SJCRH30 (cell line): ENCODE measurements around the gene PTPN14. TPM values are rescaled to one million over a fixed set of nuclear protein-coding genes. Genes with fewer than 3 reads are reported as not detected.
"Not testable (repeated sequence)": the region's sequence is repeated elsewhere in the genome, so short reads cannot be mapped to it uniquely, and the experiment has no call there.

Source experiments
- DNase-seq, 2 experiments: peaks; one replicate each; pipeline ENCODE4 v3.0.0-alpha.2; 2015 to 2020
- H3K27ac ChIP-seq: fragments of 250-450 bp; sonication (Bioruptor Pico); 2 replicates; pipeline ENCODE4 v1.5.1; 2020; ENCODE audit warnings: mild to moderate bottlenecking, moderate library complexity
- H3K27me3 ChIP-seq: fragments of 250-450 bp; sonication (Bioruptor Pico); 2 replicates; pipeline ENCODE4 v1.5.1; 2020; ENCODE audit warnings: mild to moderate bottlenecking, moderate library complexity
- H3K36me3 ChIP-seq: fragments of 250-450 bp; sonication (Bioruptor Pico); 2 replicates; pipeline ENCODE4 v1.5.1; 2020; ENCODE audit warnings: mild to moderate bottlenecking, moderate library complexity
- H3K4me1 ChIP-seq: fragments of 250-450 bp; sonication (Bioruptor Pico); 2 replicates; pipeline ENCODE4 v1.5.1; 2020; ENCODE audit warnings: mild to moderate bottlenecking, moderate library complexity
- H3K4me3 ChIP-seq: fragments of 250-450 bp; sonication (Bioruptor Pico); 2 replicates; pipeline ENCODE4 v1.5.1; 2020; ENCODE audit warnings: mild to moderate bottlenecking, moderate library complexity
- H3K9me3 ChIP-seq: fragments of 250-450 bp; sonication (Bioruptor Pico); replicated peaks from 2 replicates; pipeline ENCODE4 v1.5.1; 2020; ENCODE audit warnings: mild to moderate bottlenecking, moderate library complexity
- total RNA-seq: library from RNA; depleted of rRNA; stranded (reverse); fragments of >200 nt; shearing (Covaris generic); gene quantifications from 2 replicates; pipeline ENCODE4 v1.2.3, GENCODE V29; 2014

Gene PTPN14
- total RNA-seq, 1 experiment from 2014 or later: 24.3 TPM

DNA sequence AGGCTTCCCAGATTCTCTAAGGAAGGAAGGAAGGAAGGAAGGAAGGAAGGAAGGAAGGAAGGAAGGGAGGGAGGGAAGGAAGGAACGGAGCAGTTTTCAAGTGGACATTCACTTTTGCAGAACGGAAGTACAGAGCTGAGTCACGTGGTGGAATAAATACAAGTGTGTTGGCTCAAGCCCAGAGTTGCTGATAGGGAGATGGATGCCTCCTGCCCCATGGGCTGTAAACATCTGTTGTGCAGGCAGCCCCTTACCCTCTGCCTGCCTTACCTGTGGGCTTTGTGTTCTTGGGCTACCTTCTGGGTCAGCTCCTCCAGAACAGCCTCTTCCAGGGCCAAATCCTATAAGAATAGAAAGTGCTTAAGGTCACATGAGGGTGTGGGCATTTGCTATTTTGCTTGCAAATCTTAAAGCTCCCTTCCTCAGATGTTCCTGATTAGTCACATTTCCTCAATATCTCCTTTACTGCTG is 148.8 kb downstream of the PTPN14 start:
- H3K27me3 ChIP-seq: no peaks in the 10 kb centered on the region
- H3K9me3 ChIP-seq: no peaks in the 10 kb centered on the region
- no peak for DNase-seq
- peaks cover 22% of the 10 kb centered on the region for H3K36me3 ChIP-seq
- H3K4me3 ChIP-seq: no peak overlapping the region
- no peak overlapping the region for H3K27ac ChIP-seq
- H3K4me1 ChIP-seq: no peaks in the 10 kb centered on the region

DNA sequence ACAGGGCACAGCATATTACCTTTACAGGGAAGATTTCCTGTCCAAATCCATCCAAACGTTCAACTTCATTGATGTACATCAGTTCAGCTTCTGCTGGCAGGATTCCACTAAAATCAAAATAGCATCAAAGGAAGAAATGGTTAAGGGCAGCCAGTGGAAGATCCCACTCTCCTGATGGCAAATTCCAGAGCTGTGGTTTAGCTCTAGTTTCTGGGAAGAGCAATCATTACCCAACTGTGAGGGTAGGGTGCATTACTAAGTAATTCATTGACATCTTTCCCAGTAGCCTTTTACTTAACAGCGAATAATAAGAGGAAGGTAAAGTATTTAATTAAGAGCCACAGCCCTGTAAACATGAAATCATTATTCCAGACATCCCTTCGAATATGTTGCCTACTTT is 149.7 kb downstream of the PTPN14 start:
- Histone ChIP-seq H3K4me1 (no peaks in the 10 kb centered on the region), H3K27me3 (no peaks in the 10 kb centered on the region), H3K27ac (no peak overlapping the region), H3K36me3 (peaks cover 29% of the 10 kb centered on the region), H3K4me3 (no peak overlapping the region), H3K9me3 (no peaks in the 10 kb centered on the region)
- no peak for DNase-seq

DNA sequence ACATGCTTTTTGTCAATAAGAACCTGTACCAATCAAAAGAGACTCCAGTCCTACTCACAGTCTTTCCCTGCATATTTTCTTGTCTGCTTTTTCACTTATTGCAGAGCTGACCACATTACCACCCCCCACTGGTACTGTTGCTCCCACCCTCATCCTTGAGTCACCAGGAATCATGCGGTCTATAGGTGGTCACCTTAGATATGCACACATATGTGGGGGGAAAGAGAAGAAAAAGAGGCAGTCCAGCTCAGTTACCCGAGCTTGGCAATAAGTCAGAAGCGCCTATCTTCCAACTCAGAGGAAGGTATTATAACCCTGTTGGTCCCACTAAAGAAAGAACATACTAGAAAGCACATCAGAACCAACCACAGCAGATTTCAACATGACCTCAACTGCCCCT is 151.3 kb downstream of the PTPN14 start:
- H3K4me1 ChIP-seq: no peaks in the 10 kb centered on the region
- no peak overlapping the region for H3K27ac ChIP-seq
- H3K27me3 ChIP-seq: no peaks in the 10 kb centered on the region
- H3K4me3 ChIP-seq: no peak overlapping the region
- H3K36me3 ChIP-seq: peaks cover 33% of the 10 kb centered on the region
- DNase-seq: no peak
- H3K9me3 ChIP-seq: no peaks in the 10 kb centered on the region

DNA sequence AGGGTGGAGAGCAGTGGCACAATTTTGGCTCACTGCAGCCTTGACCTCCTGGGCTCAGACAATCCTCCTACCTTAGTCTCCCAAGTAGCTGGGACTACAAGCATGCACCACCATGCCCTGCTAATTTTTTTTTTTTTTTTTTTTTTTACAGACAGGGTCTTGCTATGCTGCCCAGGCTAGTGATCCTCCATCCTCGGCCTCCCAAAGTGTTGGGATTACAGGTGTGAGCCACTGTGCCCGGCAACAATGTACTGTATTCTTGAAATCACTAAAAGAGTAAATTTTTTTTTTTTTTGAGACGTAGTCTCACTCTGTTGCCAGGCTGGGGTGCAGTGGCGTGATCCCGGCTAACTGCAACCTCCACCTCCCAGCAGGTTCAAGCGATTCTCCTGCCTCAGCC is 152.9 kb downstream of the PTPN14 start:
- H3K9me3 ChIP-seq: no peaks in the 10 kb centered on the region
- no peaks in the 10 kb centered on the region for H3K27me3 ChIP-seq
- H3K27ac ChIP-seq: no peak overlapping the region
- H3K36me3 ChIP-seq: peaks cover 45% of the 10 kb centered on the region
- H3K4me1 ChIP-seq: no peaks in the 10 kb centered on the region
- no peak overlapping the region for H3K4me3 ChIP-seq
- no peak for DNase-seq

DNA sequence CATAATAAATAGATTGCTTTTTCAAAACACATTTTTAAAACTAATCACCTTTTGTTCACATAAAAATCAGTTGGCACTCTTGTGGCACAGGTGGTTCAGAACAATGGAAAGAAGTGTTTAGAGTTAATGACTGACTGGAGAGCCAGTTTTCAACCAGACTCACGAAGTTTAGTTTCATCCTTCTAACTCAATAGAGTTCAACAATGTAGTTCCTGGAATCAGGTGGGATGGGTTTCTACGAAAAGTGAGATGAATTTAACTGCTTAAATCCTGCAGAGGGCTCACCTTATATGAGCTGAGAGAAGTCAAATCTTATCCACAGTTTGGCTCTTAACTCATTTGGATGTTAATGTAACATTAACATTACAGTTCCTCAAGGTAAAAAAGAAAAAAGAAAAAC is 153.9 kb downstream of the PTPN14 start:
- Histone ChIP-seq H3K27me3 (no peaks in the 10 kb centered on the region), H3K9me3 (no peaks in the 10 kb centered on the region), H3K36me3 (peaks cover 42% of the 10 kb centered on the region), H3K4me1 (no peaks in the 10 kb centered on the region), H3K4me3 (no peak overlapping the region), H3K27ac (no peak overlapping the region)
- no peak for DNase-seq

DNA sequence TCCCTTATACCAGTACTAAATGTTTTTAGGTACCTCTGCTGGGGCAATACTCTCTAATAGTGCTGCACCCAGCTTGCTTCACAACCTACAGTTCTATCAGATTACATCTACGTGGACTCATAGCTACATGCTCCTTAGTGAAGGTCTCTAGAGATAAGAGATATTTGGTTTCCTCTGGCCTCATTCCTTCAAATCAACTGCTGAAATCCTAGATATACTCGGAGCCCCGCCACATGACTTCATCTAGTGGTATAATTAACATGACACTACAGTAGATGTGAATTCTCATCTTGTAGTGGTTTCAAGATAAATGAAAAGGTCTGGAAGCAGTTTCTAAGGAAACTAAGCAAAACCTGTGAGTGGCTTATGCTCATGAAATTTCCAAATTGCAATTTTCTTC is 155.1 kb downstream of the PTPN14 start:
- Histone ChIP-seq H3K4me1 (no peaks in the 10 kb centered on the region), H3K9me3 (no peaks in the 10 kb centered on the region), H3K27ac (no peak overlapping the region), H3K27me3 (no peaks in the 10 kb centered on the region), H3K36me3 (peaks cover 37% of the 10 kb centered on the region), H3K4me3 (no peak overlapping the region)
- DNase-seq: no peak

DNA sequence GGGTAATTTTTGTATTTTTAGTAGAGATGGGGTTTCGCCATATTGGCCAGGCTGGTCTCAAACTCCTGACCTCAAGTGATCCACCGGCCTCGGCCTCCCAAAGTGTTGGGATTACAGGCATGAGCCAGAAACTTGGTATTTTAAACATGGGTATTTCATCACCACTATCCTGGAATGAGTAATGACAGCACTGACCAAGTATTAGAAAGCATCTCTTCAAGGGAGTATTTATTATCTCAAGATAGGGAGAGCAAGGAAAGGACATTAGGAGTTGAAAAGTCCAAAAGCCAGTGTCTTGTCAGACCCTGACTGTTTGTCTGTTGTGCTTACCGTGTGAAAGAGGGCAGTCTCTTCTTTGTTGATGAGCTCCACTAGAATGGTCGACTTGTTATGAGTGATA is 156.8 kb downstream of the PTPN14 start:
- not testable (repeated sequence) for H3K4me3 ChIP-seq, H3K27ac ChIP-seq, H3K4me1 ChIP-seq, H3K9me3 ChIP-seq, H3K27me3 ChIP-seq, DNase-seq
- H3K36me3 ChIP-seq: peaks cover 27% of the 10 kb centered on the region

DNA sequence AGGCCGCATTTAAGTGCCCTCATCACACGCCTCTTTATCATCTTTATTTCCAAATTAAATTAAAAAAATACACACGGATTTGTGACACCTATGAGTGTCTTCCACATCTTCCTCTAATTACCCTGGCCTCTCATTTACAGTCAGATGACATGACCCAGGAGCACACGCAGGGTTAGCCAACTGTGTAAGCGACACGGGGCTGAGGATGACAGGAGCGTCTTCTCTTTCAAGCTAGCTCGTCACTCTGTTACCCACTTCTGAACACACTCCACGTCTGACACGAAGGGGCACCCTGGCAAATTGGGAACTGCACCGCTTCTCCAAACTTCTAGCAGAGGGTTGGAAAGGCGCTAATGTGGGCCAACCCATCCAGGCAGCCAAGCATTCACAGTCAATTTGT is 158.3 kb downstream of the PTPN14 start:
- no peaks in the 10 kb centered on the region for H3K27me3 ChIP-seq
- H3K9me3 ChIP-seq: no peaks in the 10 kb centered on the region
- H3K4me1 ChIP-seq: no peaks in the 10 kb centered on the region
- no peak overlapping the region for H3K4me3 ChIP-seq
- H3K36me3 ChIP-seq: peaks cover 25% of the 10 kb centered on the region
- H3K27ac ChIP-seq: no peak overlapping the region
- no peak for DNase-seq

DNA sequence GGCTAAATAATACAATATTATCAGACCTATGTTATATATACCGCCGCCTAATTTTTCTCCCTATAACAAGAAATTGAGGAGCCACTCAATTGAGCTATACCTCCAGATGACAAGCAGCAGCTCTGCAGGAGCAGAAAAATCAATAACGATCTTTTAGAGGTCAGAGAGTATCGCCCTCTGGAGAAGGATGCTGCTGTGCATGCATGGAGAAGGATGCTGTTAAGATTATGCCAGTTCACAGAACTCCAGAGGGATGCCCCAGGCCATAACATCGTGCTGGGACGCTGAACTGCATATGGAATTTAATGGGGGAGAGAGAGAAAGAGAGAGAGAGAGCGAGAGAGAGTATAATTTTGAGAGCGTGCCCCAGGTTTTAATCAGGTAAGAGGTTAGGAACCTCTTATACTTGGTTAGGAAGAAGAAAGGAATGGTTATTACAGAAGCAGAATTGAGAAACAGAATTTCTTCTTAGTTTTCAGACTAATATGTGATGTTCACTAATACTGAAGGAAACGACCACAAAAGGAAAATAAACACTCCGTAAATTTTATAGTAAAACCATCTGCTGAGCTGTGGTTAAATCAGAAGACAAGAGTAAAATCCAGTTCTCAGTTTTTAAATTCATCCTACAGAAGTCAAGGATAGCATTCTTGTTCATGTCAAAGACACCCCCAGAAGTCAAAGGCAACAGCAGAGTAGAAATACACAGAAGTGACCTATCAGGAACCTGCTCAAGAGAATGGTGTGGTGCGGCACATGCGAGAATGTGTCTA is 159.3 kb downstream of the PTPN14 start:
- no peaks in the 10 kb centered on the region for H3K4me1 ChIP-seq
- H3K4me3 ChIP-seq: no peak overlapping the region
- H3K9me3 ChIP-seq: no peaks in the 10 kb centered on the region
- H3K36me3 ChIP-seq: peaks cover 21% of the 10 kb centered on the region
- DNase-seq: no peak
- no peak overlapping the region for H3K27ac ChIP-seq
- H3K27me3 ChIP-seq: no peaks in the 10 kb centered on the region

DNA sequence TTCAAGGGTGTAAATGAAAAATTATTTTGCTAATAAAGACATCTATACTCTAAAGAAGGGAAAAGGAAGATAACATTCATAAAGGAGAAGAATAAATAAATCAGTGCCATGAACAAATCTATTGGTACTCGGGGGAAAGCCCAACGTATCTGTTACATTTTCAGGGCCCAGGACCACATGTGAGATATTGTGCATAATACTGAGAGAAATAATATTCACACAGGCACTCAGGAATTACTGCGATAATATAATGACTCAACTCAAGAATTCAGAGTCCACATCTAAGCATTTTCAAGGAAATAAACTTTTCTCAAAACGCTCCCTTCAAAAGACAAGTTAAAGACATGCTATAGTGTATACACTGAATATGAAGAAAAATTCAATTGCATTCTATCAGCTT is 161.7 kb downstream of the PTPN14 start:
- Histone ChIP-seq H3K9me3 (no peaks in the 10 kb centered on the region), H3K27ac (no peak overlapping the region), H3K4me1 (no peaks in the 10 kb centered on the region), H3K4me3 (no peak overlapping the region), H3K36me3 (peaks cover 8% of the 10 kb centered on the region), H3K27me3 (no peaks in the 10 kb centered on the region)
- no peak for DNase-seq

DNA sequence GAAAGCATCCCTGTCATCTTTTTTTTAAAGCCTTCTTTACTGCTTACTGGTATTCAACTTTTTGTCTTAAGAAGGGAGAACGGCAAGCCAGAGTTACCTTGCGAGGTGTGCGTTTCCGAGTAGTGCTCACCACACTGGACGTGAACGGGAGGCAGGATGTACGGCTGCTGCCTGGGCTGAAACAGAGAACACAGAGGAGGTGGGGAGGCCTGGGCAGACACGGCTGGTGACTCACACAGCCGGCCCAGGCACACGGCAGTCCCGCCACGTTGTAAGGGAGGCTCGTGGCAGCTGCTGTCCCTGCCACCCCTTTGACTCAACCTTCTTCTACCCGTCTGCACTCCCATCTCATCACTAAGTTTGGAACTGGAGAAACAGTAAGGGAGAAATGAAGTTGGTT is 164.7 kb downstream of the PTPN14 start:
- Histone ChIP-seq H3K9me3 (no peaks in the 10 kb centered on the region), H3K4me3 (no peak overlapping the region), H3K27ac (no peak overlapping the region), H3K4me1 (no peaks in the 10 kb centered on the region), H3K27me3 (no peaks in the 10 kb centered on the region), H3K36me3 (peaks cover 23% of the 10 kb centered on the region)
- no peak for DNase-seq

DNA sequence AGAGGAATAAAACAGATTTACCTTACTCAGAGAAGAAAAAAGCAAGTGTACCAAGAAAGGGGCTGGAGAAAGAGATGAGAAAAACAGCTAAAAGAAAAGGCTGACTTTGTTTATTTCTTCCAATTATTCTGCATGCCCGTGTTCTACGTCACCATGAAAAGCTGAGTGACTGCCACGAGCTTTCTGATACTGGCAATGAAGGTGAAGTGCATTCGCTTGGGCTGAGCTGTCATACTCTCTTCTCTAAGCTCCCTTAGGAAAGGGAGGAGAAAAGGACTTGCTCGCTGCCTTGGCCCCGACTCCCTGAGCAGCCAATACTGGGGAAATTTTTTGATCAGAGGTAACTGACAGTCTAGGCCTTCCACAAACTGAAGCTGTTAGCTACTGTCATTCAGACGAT is 165.1 kb downstream of the PTPN14 start:
- no peaks in the 10 kb centered on the region for H3K27me3 ChIP-seq
- no peak for DNase-seq
- peaks cover 23% of the 10 kb centered on the region for H3K36me3 ChIP-seq
- H3K9me3 ChIP-seq: no peaks in the 10 kb centered on the region
- H3K4me1 ChIP-seq: no peaks in the 10 kb centered on the region
- no peak overlapping the region for H3K27ac ChIP-seq
- H3K4me3 ChIP-seq: no peak overlapping the region

DNA sequence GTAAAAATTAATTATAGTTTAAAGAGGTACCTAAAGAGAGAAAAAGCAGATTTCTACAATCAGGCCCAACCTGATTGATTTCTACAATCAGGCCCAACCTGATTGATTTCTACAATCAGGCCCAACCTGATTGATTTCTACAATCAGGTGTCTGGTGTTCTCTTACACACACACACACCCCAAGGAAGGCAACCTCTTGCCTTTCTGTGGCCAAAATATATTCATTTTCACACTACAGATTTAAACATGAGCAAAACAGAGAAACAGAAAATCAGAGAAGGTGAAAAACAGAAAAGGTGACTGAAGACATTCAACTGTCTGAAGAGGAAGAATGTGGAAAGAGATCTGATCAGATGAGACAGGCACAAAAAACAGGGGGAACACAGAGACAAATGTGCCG is 166.0 kb downstream of the PTPN14 start:
- no peak overlapping the region for H3K4me3 ChIP-seq
- no peaks in the 10 kb centered on the region for H3K27me3 ChIP-seq
- no peak overlapping the region for H3K27ac ChIP-seq
- no peaks in the 10 kb centered on the region for H3K9me3 ChIP-seq
- H3K36me3 ChIP-seq: peaks cover 25% of the 10 kb centered on the region
- no peaks in the 10 kb centered on the region for H3K4me1 ChIP-seq
- no peak for DNase-seq

DNA sequence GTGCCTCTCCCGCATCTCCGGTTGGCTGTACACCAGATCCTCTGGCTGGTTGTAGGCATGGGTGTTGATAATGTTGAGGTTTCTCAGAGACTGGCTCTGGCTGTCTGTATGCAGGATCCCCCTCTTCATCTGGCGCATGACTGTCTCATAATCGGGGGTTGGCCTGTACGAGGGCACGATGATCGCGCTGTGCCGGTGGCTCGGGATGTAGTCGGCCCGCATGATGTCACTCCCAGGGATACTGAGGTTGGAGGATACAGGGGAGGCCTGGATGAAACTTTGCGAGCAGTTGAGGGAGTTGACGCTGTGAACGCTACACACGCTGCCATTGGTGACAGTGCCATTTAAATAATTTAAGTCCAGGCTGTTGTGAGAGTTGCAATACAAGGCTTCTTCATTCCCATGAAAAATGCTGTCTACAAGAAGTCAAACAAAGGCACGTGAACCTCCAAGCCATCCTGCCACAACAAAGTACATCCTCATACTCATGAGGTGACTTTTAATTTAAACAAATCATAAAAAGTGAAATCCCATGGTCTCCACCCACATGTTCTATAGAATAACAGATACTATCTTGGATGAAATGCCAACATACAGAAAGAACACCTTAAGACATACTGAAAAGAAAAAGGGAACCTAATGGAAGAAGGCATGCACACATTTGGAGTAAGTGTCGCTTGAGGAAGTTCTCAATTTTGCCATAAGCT is 166.9 kb downstream of the PTPN14 start:
- H3K4me1 ChIP-seq: peaks cover 4% of the 10 kb centered on the region
- no peaks in the 10 kb centered on the region for H3K9me3 ChIP-seq
- H3K36me3 ChIP-seq: peaks cover 28% of the 10 kb centered on the region
- H3K27ac ChIP-seq: no peak overlapping the region
- H3K27me3 ChIP-seq: no peaks in the 10 kb centered on the region
- no peak overlapping the region for H3K4me3 ChIP-seq
- no peak for DNase-seq

DNA sequence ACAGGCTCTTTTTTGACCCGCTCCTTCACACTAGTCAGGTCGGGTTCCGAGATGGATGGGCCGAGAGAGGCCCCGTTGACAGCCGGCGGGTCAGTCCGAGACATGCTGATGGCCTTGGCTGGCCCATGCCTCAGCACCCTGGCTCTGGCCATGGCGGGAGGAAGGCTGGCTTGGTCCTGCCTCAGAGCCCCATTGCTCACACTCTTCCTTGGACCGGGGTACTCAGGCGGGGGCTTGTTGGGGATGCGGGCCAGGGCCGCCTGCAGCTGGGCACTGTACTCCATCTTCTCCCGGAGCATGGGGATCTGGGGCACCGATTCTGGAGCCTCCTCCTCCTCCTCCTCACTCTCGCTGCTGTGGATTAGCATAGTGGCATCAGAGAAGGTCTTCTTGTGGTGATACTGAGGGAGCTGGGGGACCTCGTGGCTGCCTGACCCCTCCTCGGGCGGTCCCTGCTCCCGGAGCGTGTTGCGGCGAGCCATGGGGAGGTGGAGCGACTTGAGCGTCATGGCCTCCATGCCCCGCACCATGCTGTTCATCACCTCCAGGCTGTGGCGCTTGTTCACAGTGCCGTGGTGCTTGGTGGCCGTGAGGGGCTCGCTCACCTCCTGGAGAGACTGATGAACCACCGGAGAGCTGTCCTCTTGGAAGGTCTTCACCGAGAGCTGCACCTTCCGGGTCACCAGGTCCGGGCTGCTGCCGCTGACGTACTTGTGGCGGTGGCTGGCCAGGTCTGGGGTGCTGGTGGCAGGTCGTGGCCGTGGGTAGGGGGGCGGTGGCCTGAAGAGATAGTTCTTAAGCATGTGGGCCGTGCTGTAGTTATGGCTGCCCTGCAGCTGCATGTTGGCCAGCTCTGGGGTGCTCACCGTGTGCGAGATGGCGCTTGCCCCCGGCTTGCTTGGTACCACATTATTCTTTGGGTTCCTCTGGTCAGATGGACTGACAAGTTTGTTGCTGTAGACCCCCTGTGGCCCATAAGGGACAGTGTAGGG is 167.7 kb downstream of the PTPN14 start:
- H3K36me3 ChIP-seq: peaks cover 31% of the 10 kb centered on the region
- no peak for DNase-seq
- no peaks in the 10 kb centered on the region for H3K9me3 ChIP-seq

More for the DNA sequence above, 167.7 kb downstream of the PTPN14 start:
- H3K27me3 ChIP-seq: no peaks in the 10 kb centered on the region
- H3K27ac ChIP-seq: no peak overlapping the region
- H3K4me3 ChIP-seq: no peak overlapping the region
- peaks cover 13% of the 10 kb centered on the region for H3K4me1 ChIP-seq
